Kidney glomerular epithelial cell (primary cell): ENCODE data around the gene NFKBIZ.
A peak's percentile ranks its signal among the peaks of the same experiment; 100 is the strongest.

Source experiments
- DNase-seq: peaks from one replicate; lab custom pipeline; 2025; lab: John Stamatoyannopoulos, UW

The NFKBIZ gene

GRCh38 chr3:101848754-101849713 lies at the start of gene NFKBIZ:
TSS of gene NFKBIZ (plus strand) at chr3:101849514. CDS start at chr3:101849629, 115 bp downstream.
- DNase-seq, result peak; percentile 87

- no peak for DNase-seq
Measured at GRCh38 chr3:101801174-101801573, 48.1 kb upstream of the NFKBIZ start.

GRCh38 chr3:101802179-101802578 lies 47.1 kb upstream of the NFKBIZ start:
- DNase-seq, result no peak

GRCh38 chr3:101803173-101803782 lies 46.0 kb upstream of the NFKBIZ start:
- DNase-seq, result peak; percentile 45

GRCh38 chr3:101803939-101804338 lies 45.4 kb upstream of the NFKBIZ start:
- DNase-seq, result no peak

GRCh38 chr3:101806491-101806890 lies 42.8 kb upstream of the NFKBIZ start:
- no peak for DNase-seq

GRCh38 chr3:101807888-101808287 lies 41.4 kb upstream of the NFKBIZ start:
- no peak for DNase-seq

GRCh38 chr3:101809178-101810021 lies 39.9 kb upstream of the NFKBIZ start:
- peak; percentile 48 for DNase-seq

- DNase-seq, result peak; percentile 33
Measured at GRCh38 chr3:101810022-101810418, 39.3 kb upstream of the NFKBIZ start.

GRCh38 chr3:101811875-101812274 lies 37.4 kb upstream of the NFKBIZ start:
- DNase-seq, result no peak

GRCh38 chr3:101812895-101813294 lies 36.4 kb upstream of the NFKBIZ start:
- DNase-seq, result no peak

- peak; percentile 25 for DNase-seq
Measured at GRCh38 chr3:101813817-101814440, 35.4 kb upstream of the NFKBIZ start.

GRCh38 chr3:101814835-101815234 lies 34.5 kb upstream of the NFKBIZ start:
- peak; percentile 8 for DNase-seq

- peak; percentile 56 for DNase-seq
Measured at GRCh38 chr3:101816215-101817149, 32.8 kb upstream of the NFKBIZ start.

GRCh38 chr3:101817992-101818391 lies 31.3 kb upstream of the NFKBIZ start:
- no peak for DNase-seq

- no peak for DNase-seq
Measured at GRCh38 chr3:101819649-101820206, 29.6 kb upstream of the NFKBIZ start.

GRCh38 chr3:101821503-101821902 lies 27.8 kb upstream of the NFKBIZ start:
- no peak for DNase-seq

GRCh38 chr3:101823525-101823924 lies 25.8 kb upstream of the NFKBIZ start:
- no peak for DNase-seq

- DNase-seq, result no peak
Measured at GRCh38 chr3:101824702-101825101, 24.6 kb upstream of the NFKBIZ start.

- no peak for DNase-seq
Measured at GRCh38 chr3:101825904-101826445, 23.3 kb upstream of the NFKBIZ start.
